HEK293 (cell line): ENCODE data around the gene TMC3.

Experiments used
- INSM2 ChIP-seq: fragments of 450-650 bp; formaldehyde crosslinking; IDR thresholded peaks from 2 replicates; pipeline ENCODE4 v1.5.1; 2016; ENCODE audit warnings: missing biosample characterization, missing genetic modification characterization
- KLF10 ChIP-seq: fragments of 450-650 bp; IDR thresholded peaks from 2 replicates; pipeline ENCODE4 v1.5.1; 2018; ENCODE audit warnings: missing biosample characterization, mild to moderate bottlenecking, missing genetic modification characterization
- PBX3 ChIP-seq: sonication (generic); formaldehyde crosslinking; IDR thresholded peaks from 2 replicates; pipeline ENCODE4 v1.8.1; 2022; ENCODE audit warnings: mild to moderate bottlenecking, moderate library complexity, missing genetic modification reagents
- REPIN1 ChIP-seq: fragments of 450-650 bp; formaldehyde crosslinking; IDR thresholded peaks from 2 replicates; pipeline ENCODE4 v1.5.1; 2017; ENCODE audit warnings: missing biosample characterization, missing genetic modification characterization, low read depth
- SP7 ChIP-seq: fragments of 450-650 bp; formaldehyde crosslinking; IDR thresholded peaks from 2 replicates; pipeline ENCODE4 v1.5.1; 2016; ENCODE audit warnings: missing biosample characterization, missing genetic modification characterization
- YY2 ChIP-seq: fragments of 450-650 bp; formaldehyde crosslinking; IDR thresholded peaks from 2 replicates; pipeline ENCODE4 v1.5.1; 2016; ENCODE audit warnings: missing biosample characterization, missing genetic modification characterization
- ZBTB10 ChIP-seq: fragments of 450-650 bp; formaldehyde crosslinking; IDR thresholded peaks from 2 replicates; pipeline ENCODE4 v1.5.1; 2016; ENCODE audit warnings: missing biosample characterization, missing genetic modification characterization
- ZBTB17 ChIP-seq: fragments of 450-650 bp; formaldehyde crosslinking; IDR thresholded peaks from 2 replicates; pipeline ENCODE4 v1.5.1; 2016; ENCODE audit warnings: missing biosample characterization, missing genetic modification characterization
- ZNF121 ChIP-seq: fragments of 450-650 bp; formaldehyde crosslinking; IDR thresholded peaks from 2 replicates; pipeline ENCODE4 v1.5.1; 2016; ENCODE audit warnings: missing biosample characterization, missing genetic modification characterization
- ZNF138 ChIP-seq: fragments of 450-650 bp; formaldehyde crosslinking; IDR thresholded peaks from 2 replicates; pipeline ENCODE4 v1.5.1; 2016; ENCODE audit warnings: missing biosample characterization, missing genetic modification characterization, borderline replicate concordance
- ZNF223 ChIP-seq: fragments of 450-650 bp; formaldehyde crosslinking; IDR thresholded peaks from 2 replicates; pipeline ENCODE4 v1.5.1; 2016; ENCODE audit warnings: missing biosample characterization, missing genetic modification characterization
- ZNF248 ChIP-seq: fragments of 450-650 bp; formaldehyde crosslinking; IDR thresholded peaks from 2 replicates; pipeline ENCODE4 v1.5.1; 2017; ENCODE audit warnings: missing biosample characterization, missing genetic modification characterization
- ZNF311 ChIP-seq: fragments of 450-650 bp; formaldehyde crosslinking; IDR thresholded peaks from 2 replicates; pipeline ENCODE4 v1.5.1; 2017; ENCODE audit warnings: missing biosample characterization, missing genetic modification characterization, borderline replicate concordance
- ZNF350 ChIP-seq: fragments of 450-650 bp; formaldehyde crosslinking; IDR thresholded peaks from 2 replicates; pipeline ENCODE4 v1.5.0; 2017; ENCODE audit warnings: missing biosample characterization, mild to moderate bottlenecking, missing genetic modification characterization
- ZNF362 ChIP-seq: fragments of 450-650 bp; formaldehyde crosslinking; IDR thresholded peaks from 2 replicates; pipeline ENCODE4 v1.5.1; 2016; ENCODE audit warnings: missing biosample characterization, missing genetic modification characterization
- ZNF394 ChIP-seq: fragments of 450-650 bp; formaldehyde crosslinking; IDR thresholded peaks from 2 replicates; pipeline ENCODE4 v1.5.1; 2016; ENCODE audit warnings: missing biosample characterization, missing genetic modification characterization, mild to moderate bottlenecking, moderate library complexity, borderline replicate concordance
- ZNF449 ChIP-seq: fragments of 450-650 bp; formaldehyde crosslinking; IDR thresholded peaks from 2 replicates; pipeline ENCODE4 v1.5.1; 2017; ENCODE audit warnings: missing biosample characterization, mild to moderate bottlenecking, missing genetic modification characterization, moderate library complexity
- ZNF529 ChIP-seq: fragments of 450-650 bp; formaldehyde crosslinking; IDR thresholded peaks from 2 replicates; pipeline ENCODE4 v1.5.1; 2017; ENCODE audit warnings: missing genetic modification characterization, missing biosample characterization; ENCODE audit not compliant: insufficient replicate concordance
- ZNF558 ChIP-seq: fragments of 450-650 bp; formaldehyde crosslinking; IDR thresholded peaks from 2 replicates; pipeline ENCODE4 v1.5.1; 2016; ENCODE audit warnings: missing biosample characterization, missing genetic modification characterization
- ZNF580 ChIP-seq: fragments of 450-650 bp; formaldehyde crosslinking; IDR thresholded peaks from 2 replicates; pipeline ENCODE4 v1.5.1; 2016; ENCODE audit warnings: missing biosample characterization, missing genetic modification characterization
- ZNF600 ChIP-seq: fragments of 450-650 bp; formaldehyde crosslinking; IDR thresholded peaks from 2 replicates; pipeline ENCODE4 v1.5.1; 2016; ENCODE audit warnings: missing biosample characterization, missing genetic modification characterization
- ZNF629 ChIP-seq: fragments of 450-650 bp; formaldehyde crosslinking; IDR thresholded peaks from 2 replicates; pipeline ENCODE4 v1.5.1; 2017; ENCODE audit warnings: missing biosample characterization, missing genetic modification characterization
- ZNF639 ChIP-seq: fragments of 450-650 bp; formaldehyde crosslinking; IDR thresholded peaks from 2 replicates; pipeline ENCODE4 v1.5.1; 2016; ENCODE audit warnings: missing biosample characterization, missing genetic modification characterization
- ZNF645 ChIP-seq: fragments of 450-650 bp; formaldehyde crosslinking; IDR thresholded peaks from 2 replicates; pipeline ENCODE4; 2016; ENCODE audit warnings: missing biosample characterization, missing genetic modification characterization
- ZNF658 ChIP-seq: fragments of 450-650 bp; formaldehyde crosslinking; IDR thresholded peaks from 2 replicates; pipeline ENCODE4; 2016; ENCODE audit warnings: missing biosample characterization, missing genetic modification characterization
- ZNF701 ChIP-seq: fragments of 450-650 bp; formaldehyde crosslinking; IDR thresholded peaks from 2 replicates; pipeline ENCODE4 v1.5.1; 2016; ENCODE audit warnings: missing biosample characterization, missing genetic modification characterization
- ZNF843 ChIP-seq: fragments of 450-650 bp; formaldehyde crosslinking; IDR thresholded peaks from 2 replicates; pipeline ENCODE4 v1.5.1; 2016; ENCODE audit warnings: missing biosample characterization, missing genetic modification characterization

Gene TMC3

GRCh38 chr15:81338170-81339007 lies 35.6 kb downstream of the TMC3 start (continued):
- TF ChIP-seq ZNF843 (tag by site-specific recombination) (peak; percentile 63; the same call in 1 of the 2 replicates), ZNF658 (tag by site-specific recombination) (no peak), ZNF558 (peak; percentile 67; the same call in 1 of the 2 replicates), ZNF580 (tag by site-specific recombination) (no peak), ZNF629 (tag by site-specific recombination) (peak; percentile 79), INSM2 (tag by site-specific recombination) (peak; percentile 55; the same call in 1 of the 2 replicates), ZNF248 (no peak), ZNF701 (tag by site-specific recombination) (no peak), REPIN1 (tag by site-specific recombination) (no peak), ZNF362 (tag by site-specific recombination) (0 out of 2 replicates have a peak, but pooled peaks have one; percentile 51), KLF10 (tag by site-specific recombination) (0 out of 2 replicates have a peak, but pooled peaks have one; percentile 47), SP7 (tag by site-specific recombination) (peak; percentile 68), ZNF645 (tag by site-specific recombination) (no peak), ZBTB10 (no peak), ZNF311 (no peak), ZNF121 (tag by site-specific recombination) (no peak), YY2 (no peak; the same call in 1 of the 2 replicates), ZNF350 (tag by site-specific recombination) (no peak), ZNF394 (tag by site-specific recombination) (peak; percentile 56; the same call in 1 of the 2 replicates), ZNF138 (tag by site-specific recombination) (no peak), ZNF600 (tag by site-specific recombination) (peak; percentile 18; the same call in 1 of the 2 replicates), ZBTB17 (peak; percentile 51), ZNF529 (tag by site-specific recombination) (peak; percentile 4), ZNF223 (tag by site-specific recombination) (no peak), PBX3 (CRISPR knock-in tag) (no peak), ZNF449 (peak; percentile 65; the same call in 1 of the 2 replicates), ZNF639 (tag by site-specific recombination) (peak; percentile 38; the same call in 1 of the 2 replicates)
